Activated T-helper 9 cell treated with anti-CD3 and anti-CD28 coated beads, Interleukin-2, amount 50 U/mL, for 16 hours (primary cell): ENCODE results near the gene CPNE2.

Source experiments
- DNase-seq: peaks from one replicate; pipeline ENCODE4 v3.0.0-alpha.2; 2020; ENCODE audit warnings: low read depth

Gene CPNE2

DNA sequence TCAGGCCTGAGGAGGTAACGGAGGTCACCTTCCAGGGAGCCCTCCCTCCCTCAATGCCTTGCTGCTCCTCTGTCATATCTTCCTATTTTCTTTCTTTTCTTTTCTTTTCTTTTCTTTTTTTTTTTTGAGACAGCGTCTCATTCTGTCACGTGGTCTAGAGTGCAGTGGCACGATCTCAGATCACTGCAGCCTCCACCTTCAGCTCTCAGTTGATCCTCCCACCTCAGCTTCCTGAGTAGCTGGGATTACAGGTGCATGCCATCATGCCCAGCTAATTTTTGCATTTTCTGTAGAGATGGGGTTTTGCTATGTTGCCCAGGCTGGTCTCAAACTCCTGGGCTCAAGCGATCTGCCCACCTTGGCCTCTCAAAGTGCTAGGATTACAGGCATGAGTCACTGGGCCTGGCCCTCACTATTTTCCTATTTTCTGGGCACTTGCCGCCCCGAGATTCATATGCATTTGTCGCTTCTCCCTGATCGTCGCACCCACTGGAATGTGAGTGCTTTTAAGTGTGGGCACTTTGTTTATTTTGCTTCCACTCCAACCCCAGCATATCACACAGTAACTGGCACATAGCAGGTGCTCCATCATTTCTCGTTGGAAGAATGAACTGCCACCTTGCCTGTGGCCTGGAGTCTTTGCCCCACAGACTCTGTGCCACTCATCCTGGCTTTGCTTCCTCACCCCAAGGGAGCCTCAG lies 31.7 kb downstream of the CPNE2 start:
- no peak for DNase-seq

GRCh38 chr16:57125376-57125775 lies 33.0 kb downstream of the CPNE2 start:
- no peak for DNase-seq

DNA sequence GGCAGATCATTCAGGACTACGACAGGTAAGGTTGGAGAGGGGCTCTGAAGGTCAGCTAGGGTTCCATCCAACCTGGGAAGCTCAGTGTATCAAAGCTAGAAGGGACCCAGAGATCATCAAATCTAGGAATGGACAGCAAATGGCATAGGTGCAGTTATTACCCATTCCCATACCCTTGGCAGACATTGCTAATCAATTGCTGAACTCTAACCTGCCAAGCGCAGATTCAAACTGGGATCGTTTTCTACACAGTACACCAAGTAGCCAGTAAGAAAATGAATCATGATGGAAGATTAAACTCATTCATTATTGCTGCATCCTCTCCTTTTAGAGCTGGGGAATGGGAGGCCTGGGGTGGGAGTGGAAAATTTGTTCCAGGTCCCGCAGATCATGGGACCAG lies 33.6 kb downstream of the CPNE2 start:
- no peak for DNase-seq

- no peak for DNase-seq
These were observed 34.0 kb downstream of the CPNE2 start for GRCh38 chr16:57126411-57126810.

- DNase-seq: no peak
These were observed 34.8 kb downstream of the CPNE2 start for GRCh38 chr16:57127037-57127763.

DNA sequence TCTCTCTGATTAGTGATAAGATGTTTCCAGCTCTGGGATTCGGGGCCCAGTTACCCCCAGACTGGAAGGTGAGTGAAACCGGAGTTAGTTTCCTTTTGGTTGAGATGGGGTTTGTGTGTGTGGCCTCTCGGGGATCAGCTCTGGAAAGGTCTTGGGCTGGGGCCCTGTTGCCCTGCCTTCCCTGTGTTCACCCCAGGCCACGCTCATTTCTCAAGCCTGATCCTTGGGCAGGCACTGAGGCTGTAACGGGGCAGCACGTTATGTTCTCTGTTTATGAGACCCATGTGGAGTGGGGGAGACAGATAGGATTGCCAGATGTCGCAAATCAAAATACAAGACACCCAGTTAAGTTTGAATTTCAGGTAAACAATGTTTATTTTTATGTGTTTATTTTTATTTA lies 35.5 kb downstream of the CPNE2 start:
- DNase-seq: no peak

DNA sequence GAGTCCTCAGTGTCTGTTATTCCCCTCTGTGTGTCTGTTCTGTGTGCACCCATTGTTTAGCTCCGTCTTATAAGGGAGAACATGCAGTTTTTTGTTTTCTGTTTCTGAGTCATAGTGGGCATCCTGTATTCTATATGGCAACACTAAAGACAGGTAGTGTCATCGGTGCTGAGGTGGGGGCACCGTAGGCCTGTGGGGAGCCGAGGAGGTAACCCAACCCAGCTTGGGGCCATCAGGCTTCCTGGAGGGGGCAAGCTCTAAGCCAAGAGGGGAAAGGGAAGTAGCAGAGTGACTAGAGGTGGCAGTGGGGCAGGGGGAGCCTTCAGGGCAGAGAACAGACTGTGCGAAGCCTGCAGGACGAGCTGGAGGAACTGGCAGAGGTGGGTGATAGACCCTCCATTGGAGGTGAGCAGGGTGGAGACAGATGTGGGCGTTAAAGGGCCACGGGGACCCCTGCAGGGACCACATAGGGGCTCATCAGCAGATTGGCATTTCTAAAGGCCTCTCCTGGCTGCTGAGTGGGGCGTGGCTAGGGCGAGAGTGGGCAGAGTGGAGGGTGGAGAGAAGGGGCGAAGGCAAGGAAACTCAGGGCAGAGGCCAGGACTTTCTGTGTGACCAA lies 36.5 kb downstream of the CPNE2 start:
- no peak for DNase-seq

GRCh38 chr16:57130950-57131321 lies 38.6 kb downstream of the CPNE2 start:
- no peak for DNase-seq

DNA sequence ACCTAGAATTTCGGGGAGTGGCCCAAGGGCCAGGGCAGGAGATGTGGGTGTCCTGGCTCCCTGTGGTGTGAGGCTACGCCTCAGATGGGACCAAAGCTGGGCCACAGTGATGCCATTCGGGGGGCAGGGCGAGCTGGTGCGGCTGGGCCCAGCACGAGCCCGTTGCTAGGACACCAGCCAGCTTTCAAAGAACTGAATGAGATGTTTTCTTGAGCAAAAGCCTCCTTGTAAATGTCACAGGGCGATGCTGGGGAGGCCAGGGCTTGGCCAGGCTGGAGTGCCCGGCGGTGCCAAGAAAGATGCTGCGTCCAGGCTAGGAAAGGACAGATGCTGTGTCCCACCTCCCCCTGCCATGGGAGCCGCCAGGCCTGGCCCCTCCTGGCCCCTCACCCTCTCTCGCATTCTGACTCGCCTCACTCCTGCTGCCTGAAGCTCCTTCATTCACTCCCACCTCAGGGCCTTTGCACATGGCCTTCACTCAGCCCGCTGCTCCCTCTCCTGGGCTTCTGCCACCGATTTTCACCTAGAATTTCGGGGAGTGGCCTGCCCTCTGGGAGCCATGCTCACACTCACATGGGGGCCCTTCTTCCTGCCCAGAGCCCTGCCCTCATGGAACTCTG lies 39.1 kb downstream of the CPNE2 start:
- no peak for DNase-seq

DNA sequence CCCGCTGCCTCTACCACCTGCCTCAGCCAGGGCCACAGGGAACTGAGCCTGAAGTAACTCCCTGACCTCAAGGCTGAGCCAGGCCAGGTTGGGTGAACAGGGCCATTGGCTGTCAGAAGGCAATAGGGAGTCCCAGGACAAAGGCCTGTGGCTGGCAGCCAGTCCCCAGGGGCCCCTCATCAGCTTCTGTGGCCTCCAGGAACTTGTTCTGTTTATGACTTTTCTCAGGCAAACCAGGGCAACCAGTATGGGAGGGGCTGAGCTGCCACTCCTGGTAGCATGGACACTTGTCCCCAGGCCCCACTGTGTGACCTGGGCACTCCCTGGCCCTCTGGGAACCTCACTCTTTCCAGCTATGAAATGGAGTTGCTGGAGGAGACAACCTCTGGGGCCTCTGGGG lies 40.1 kb downstream of the CPNE2 start:
- no peak for DNase-seq

GRCh38 chr16:57133031-57133430 lies 40.6 kb downstream of the CPNE2 start:
- DNase-seq: no peak

DNA sequence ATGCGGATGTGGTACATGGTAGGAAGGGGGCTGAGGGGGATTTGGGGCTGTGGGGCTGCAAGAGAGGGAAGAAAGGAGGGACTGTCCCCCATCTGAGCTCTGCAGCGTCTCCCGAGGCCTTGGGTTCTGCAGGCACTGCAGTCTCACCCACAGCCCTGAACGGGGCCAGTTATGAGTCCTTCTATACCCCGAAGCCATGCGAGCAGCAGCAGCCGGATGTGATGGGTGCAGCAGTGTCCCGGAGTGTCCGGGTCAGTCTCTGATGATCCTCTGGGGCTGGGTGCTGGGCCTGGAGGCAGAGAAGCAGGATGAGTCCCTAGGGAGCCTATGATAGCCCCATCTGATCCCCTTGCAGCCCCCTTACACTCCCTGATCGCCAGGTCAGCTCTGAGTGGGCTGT lies 41.5 kb downstream of the CPNE2 start:
- DNase-seq: no peak

- no peak for DNase-seq
These were observed 42.6 kb downstream of the CPNE2 start for GRCh38 chr16:57134982-57135381.

DNA sequence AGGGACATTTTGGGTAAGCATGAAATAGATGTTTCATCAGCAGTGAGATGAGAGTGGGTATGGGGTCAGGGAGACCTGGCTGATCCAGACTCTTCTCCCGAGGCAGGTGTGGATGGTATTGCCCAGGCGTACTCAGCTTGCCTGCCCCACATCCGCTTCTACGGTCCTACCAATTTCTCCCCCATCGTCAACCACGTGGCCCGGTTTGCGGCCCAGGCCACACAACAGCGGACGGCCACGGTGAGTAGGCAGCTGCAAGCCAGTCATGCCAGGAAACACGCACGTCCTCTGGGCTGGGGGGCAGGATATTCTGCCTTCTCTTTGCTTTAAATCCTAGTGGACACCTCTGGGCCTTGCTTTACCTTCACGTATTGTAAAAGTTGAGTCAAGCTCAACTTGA lies 44.7 kb downstream of the CPNE2 start:
- no peak for DNase-seq

GRCh38 chr16:57137566-57138273 lies 45.3 kb downstream of the CPNE2 start:
- no peak for DNase-seq

DNA sequence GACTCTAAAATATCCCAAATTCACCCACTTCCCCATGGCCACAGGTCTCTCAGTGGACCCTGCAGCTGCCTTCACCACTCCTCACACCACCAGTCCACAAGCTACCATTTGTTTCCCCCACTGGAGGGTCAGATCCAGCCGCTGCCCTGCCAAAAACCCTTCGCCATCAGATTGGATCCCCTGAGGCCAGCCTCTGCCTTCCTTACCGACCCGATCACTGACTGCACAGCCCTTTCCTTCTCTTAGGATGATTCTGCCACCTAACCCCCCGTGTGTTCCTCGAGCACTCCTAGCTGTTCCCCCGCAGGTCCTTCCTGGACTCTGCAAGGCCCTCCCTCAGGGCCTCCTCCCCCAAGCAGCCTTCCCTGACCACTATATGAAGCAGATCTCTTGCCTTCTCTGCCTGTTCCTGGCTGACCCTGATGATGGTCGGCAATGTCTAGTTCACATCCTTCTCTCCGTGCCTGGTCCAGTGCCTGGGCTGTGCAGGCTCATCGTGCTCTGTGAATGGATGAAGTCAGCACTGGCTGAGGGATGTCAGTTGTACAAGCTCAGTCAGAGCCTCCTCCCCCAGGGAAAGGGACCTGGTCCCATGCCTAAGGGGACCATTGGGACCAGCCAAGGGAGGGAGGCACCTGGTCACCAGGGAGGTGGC lies 46.0 kb downstream of the CPNE2 start:
- no peak for DNase-seq

GRCh38 chr16:57140931-57141668 lies 48.7 kb downstream of the CPNE2 start:
- no peak for DNase-seq

- no peak for DNase-seq
These were observed 49.6 kb downstream of the CPNE2 start for GRCh38 chr16:57141822-57142631.

DNA sequence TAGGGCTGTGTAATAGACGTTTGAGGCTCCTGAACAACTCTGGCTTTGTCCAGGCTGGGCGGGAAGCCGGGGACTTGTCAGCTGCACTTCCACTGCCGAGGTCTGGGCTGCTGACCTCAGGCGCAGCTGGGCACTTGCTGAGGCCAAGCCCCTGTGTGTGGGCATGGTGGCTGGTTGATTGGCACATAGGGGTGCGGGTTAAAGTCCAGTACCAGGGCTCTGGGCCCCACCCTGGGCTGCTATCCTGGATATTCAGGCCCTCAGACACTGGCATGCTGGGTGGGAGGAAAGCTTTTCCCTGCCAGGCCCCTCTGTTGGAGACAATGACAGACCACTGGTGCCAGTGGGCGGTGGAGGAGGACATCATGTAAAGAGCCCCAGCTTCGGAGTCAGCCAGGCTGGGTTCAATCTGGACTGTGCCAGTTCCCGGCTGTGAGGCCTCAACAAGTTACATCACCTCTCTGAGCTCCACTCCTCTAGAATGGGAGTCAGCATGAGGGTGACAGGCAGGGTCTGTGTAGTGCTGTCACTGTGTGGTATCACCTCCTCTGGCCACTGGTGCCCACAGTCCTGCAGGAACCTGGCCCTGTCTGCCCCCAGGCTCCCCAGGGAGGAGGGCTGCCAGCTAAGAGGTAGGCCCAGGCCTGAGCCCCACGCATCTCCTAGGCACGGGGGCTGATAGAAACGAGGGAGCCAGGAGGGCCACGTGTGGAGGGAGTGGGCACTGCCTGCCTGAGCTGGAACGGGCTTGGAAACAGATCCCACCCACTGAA lies 51.0 kb downstream of the CPNE2 start:
- DNase-seq: no peak
